Prostate gland (tissue), 2 donors: Measurements from ENCODE around the gene SGCD.

Source experiments
- CTCF ChIP-seq, 4 experiments: fragments of 200-600 bp in 2 of 4; fragments of 450-650 bp in 2 of 4; sonication (generic) in 2 of 4; IDR thresholded peaks; 1 replicate in 3 of 4; 2 replicates in 1 of 4; pipeline ENCODE4 v1.5.1; 2016 to 2019; ENCODE audit warnings: antibody characterized with exemption in 4 of 4, mild to moderate bottlenecking in 2 of 4, moderate library complexity in 2 of 4
- POLR2A ChIP-seq: fragments of 450-650 bp; IDR thresholded peaks from one replicate; pipeline ENCODE4 v1.6.1; 2016; ENCODE audit warnings: antibody characterized with exemption, mild to moderate bottlenecking

GRCh38 chr5:156529892-156530291 lies 202.9 kb downstream of the SGCD start:
- no peak for TF ChIP-seq CTCF (IDR thresholded peaks at IDR 0.05)
- TF ChIP-seq POLR2A = no peak
